Measurements from ENCODE around the gene IFI27L2. TPM values are rescaled to one million over a fixed set of nuclear protein-coding genes. Genes with fewer than 3 reads are reported as not detected.

Gene IFI27L2
- total and polyA plus RNA-seq, 4 donors: 1.7 to 7.2 (median 6.1) TPM

- Histone ChIP-seq H3K9ac (ENCODE audit: low read depth in 1 of 2, low read length in 2 of 2) (no peak overlapping the region), H3K36me3 (ENCODE audit: control insufficient read depth in 4 of 4, insufficient read depth in 3 of 4, low read depth in 1 of 4, low read length in 3 of 4) (no peaks in the 10 kb centered on the region), H3K4me3 (ENCODE audit: low read depth in 1 of 3, low read length in 3 of 3) (no peak overlapping the region), H3K27ac (ENCODE audit: low read depth in 1 of 2, low read length in 2 of 2) (no peak overlapping the region), H3K4me1 (ENCODE audit: control insufficient read depth in 4 of 4, insufficient read depth in 4 of 4, low read length in 3 of 4) (peaks cover 0 to 9% (median 2%) of the 10 kb centered on the region in 4 donors), H3K27me3 (ENCODE audit: control insufficient read depth in 4 of 4, insufficient read depth in 4 of 4, low read length in 3 of 4) (no peaks in the 10 kb centered on the region), H3K9me3 (ENCODE audit: control insufficient read depth in 4 of 4, low read length in 3 of 4) (no peaks in the 10 kb centered on the region)
- WGBS: 82% methylated on average over 5 of the region's 5 CpGs
- DNase-seq (ENCODE audit: low spot score): no peak
- no peak for TF ChIP-seq REST (IDR thresholded peaks at IDR 0.05)
- no peak for TF ChIP-seq NR2F2 (IDR thresholded peaks at IDR 0.05)
- no peak for TF ChIP-seq CTCF (IDR thresholded peaks at IDR 0.05; ENCODE audit: low read depth, low read length, missing input control)
- no peak for TF ChIP-seq MAX (IDR thresholded peaks at IDR 0.05)
- no peak for TF ChIP-seq FOXA2 (IDR thresholded peaks at IDR 0.05)
- TF ChIP-seq HNF4A (conservative IDR thresholded peaks at IDR 0.05): no peak
- TF ChIP-seq JUND (IDR thresholded peaks at IDR 0.05): no peak
- no peak for TF ChIP-seq GABPA (IDR thresholded peaks at IDR 0.05 in 1 of 2, conservative IDR thresholded peaks at IDR 0.05 in 1 of 2)
- TF ChIP-seq TAF1 (conservative IDR thresholded peaks at IDR 0.05): no peak
- TF ChIP-seq ZBTB33 (IDR thresholded peaks at IDR 0.05): no peak
Measured at GRCh38 chr14:94113908-94114588, 15.4 kb downstream of the IFI27L2 start.

GRCh38 chr14:94113490-94113889 lies 15.9 kb downstream of the IFI27L2 start:
- no peak overlapping the region for H3K9ac ChIP-seq (ENCODE audit: low read depth in 1 of 2, low read length in 2 of 2)
- peak; percentile 34 for DNase-seq (ENCODE audit: low spot score)
- no peak overlapping the region for H3K27ac ChIP-seq (ENCODE audit: low read depth in 1 of 2, low read length in 2 of 2)
- WGBS: 32% methylated on average over 6 of the region's 6 CpGs
- no peak overlapping the region for H3K4me3 ChIP-seq (ENCODE audit: low read depth in 1 of 3, low read length in 3 of 3)
- peaks cover 0 to 9% (median 3%) of the 10 kb centered on the region in 4 donors for H3K4me1 ChIP-seq (ENCODE audit: control insufficient read depth in 4 of 4, insufficient read depth in 4 of 4, low read length in 3 of 4)
- no peaks in the 10 kb centered on the region for H3K36me3 ChIP-seq (ENCODE audit: control insufficient read depth in 4 of 4, insufficient read depth in 3 of 4, low read depth in 1 of 4, low read length in 3 of 4)
- H3K9me3 ChIP-seq (ENCODE audit: control insufficient read depth in 4 of 4, low read length in 3 of 4): no peaks in the 10 kb centered on the region
- H3K27me3 ChIP-seq (ENCODE audit: control insufficient read depth in 4 of 4, insufficient read depth in 4 of 4, low read length in 3 of 4): no peaks in the 10 kb centered on the region
- TF ChIP-seq YY1 (IDR thresholded peaks at IDR 0.05) (no peak), HNF4G (IDR thresholded peaks at IDR 0.05) (no peak), SP1 (IDR thresholded peaks at IDR 0.05) (no peak), RXRA (IDR thresholded peaks at IDR 0.05) (peak in 1 of 2 donors; percentile 5), HNF4A (conservative IDR thresholded peaks at IDR 0.05) (peak in 1 of 2 donors; percentile 14), MAX (IDR thresholded peaks at IDR 0.05) (no peak)
